Measurements from ENCODE around the gene PARD3.
"Not testable (repeated sequence)": the region's sequence is repeated elsewhere in the genome, so short reads cannot be mapped to it uniquely, and the experiment has no call there.

PARD3 gene

DNA sequence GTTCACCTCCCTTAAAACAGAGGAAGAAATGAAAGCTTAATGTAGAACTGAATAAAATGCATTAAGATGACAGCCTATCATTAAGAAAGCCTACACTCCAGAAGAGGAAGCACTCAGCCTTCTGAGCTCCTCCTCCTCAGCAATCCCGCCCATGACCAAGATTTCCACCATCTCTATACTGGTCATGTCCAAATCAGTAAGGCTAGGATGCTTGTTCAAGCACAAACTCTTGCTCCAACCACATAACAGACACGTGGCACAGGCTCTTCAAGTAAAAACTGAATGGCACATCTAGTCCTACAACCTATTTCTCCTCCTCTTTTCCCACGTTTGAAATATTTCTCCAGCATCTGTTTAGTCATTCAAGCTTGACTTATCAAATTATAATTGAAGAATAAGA lies 454.1 kb downstream of the PARD3 start:
- DNase-seq: no peak

DNA sequence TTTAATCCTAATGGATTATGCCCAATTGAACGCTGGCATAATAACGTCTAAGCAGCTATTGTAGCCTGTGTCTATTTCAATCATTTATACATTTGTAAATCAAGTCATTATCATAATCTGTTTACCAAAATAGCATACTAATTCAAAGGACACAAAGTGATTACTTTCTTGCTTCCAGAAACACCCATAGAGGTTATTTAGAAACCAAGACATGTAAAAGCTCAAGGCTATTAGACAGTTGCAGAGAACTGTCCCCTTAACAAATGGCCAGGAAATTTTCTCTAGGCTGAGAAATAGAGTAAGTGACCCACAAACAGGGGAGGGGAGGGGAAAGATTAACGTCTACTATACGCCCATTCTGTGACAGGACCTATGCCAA lies 455.7 kb downstream of the PARD3 start:
- DNase-seq: no peak

DNA sequence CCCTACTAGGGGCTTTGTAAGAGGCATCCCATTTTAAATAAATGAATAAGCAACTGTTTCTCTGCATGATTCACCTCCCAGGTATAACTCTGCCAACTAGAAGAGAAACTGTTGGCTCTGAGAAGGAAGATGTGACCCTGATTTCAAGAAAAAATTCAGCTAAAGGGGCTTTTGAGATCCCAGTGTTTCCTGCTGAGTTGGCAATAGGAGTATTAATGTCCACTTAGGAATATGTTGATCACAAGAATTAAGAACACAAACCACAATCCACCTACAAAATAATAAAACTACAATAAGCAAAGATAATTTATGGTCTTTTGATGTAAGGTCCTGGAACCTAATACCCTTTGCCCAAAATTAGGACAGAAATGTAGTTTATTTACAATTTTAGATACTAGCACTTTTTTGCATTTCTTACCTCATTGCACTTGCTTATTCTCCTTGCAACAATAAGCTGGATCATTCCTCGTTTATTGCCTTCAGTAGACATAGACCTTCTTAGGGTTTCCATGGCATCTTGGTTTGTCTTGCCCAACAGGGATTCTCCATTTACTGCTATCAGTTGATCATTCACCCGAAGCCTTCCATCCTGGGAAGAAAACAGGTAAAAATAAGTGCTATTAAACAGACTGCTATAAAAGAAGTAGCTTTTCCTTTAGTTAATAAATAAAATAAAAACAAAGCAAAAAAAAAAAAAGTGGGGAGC lies 456.2 kb downstream of the PARD3 start:
- DNase-seq: no peak

DNA sequence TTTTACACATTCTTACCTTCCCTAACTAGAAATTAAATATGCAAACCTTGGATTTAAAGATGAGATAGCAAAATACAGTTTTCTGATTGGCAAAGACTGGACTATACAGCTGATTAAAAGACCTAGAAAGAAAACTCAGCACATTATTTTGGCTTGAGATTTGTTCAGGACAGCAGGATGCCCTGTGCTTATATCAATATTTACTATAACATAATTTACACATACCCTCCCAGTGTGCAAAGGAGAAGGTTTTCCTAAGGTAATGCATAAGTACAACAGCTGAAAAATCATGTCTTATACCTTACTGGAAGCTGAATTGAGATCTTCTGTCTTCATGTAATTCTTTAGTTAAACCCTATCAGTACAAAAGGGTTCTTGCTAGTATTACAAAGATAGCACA lies 458.6 kb downstream of the PARD3 start:
- no peak for DNase-seq

DNA sequence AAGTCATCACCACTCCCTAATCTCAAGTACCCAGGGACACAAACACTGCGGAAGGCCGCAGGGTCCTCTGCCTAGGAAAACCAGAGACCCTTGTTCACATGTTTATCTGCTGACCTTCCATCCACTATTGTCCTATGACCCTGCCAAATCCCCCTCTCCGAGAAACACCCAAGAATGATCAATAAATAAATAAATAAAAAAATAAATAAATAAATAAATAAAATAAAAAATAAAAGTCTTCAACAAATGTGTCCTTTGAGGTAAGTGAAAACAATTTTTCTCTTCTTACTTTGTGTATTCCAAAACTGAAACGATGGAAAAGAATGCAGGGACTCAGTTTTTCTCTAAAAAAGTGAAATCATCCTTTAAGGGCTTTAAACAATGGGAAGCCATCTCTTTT lies 461.6 kb downstream of the PARD3 start:
- not testable (repeated sequence) for DNase-seq

DNA sequence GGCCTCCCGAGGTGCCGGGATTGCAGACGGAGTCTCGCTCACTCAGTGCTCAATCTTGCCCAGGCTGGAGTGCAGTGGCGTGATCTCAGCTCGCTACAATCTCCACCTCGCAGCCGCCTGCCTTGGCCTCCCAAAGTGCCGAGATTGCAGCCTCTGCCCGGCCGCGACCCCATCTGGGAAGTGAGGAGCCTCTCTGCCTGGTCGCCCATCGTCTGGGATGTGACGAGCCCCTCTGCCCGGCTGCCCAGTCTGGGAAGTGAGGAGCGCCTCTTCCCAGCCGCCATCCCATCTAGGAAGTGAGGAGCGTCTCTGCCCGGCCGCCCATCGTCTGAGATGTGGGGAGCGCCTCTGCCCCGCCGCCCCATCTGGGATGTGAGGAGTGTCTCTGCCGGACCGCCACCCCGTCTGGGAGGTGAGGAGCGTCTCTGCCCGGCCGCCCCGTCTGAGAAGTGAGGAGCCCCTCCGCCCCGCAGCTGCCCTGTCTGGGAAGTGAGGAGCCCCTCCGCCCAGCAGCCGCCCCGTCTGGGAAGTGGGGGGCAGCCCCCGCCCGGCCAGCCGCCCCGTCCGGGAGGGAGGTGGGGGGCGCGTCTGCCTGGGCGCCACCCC lies 462.4 kb downstream of the PARD3 start:
- not testable (repeated sequence) for DNase-seq

DNA sequence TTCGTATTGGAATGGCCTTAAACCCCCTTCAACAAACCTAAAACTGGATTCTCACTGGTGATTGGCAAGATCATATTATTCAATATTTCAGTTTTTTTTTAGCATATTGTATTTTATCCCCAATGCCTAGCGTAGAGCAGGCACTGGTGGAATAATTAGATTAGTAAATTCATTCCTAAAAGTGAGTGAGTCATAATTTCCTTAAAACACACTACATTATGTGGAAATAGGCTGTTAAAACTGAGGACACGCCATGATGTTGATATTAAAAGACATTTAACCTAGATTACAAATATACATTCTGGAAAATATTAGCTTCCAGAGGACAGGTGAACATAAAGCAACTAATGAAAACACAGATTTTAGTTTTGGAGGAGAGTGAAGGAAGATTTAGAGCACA lies 463.9 kb downstream of the PARD3 start:
- DNase-seq: no peak

DNA sequence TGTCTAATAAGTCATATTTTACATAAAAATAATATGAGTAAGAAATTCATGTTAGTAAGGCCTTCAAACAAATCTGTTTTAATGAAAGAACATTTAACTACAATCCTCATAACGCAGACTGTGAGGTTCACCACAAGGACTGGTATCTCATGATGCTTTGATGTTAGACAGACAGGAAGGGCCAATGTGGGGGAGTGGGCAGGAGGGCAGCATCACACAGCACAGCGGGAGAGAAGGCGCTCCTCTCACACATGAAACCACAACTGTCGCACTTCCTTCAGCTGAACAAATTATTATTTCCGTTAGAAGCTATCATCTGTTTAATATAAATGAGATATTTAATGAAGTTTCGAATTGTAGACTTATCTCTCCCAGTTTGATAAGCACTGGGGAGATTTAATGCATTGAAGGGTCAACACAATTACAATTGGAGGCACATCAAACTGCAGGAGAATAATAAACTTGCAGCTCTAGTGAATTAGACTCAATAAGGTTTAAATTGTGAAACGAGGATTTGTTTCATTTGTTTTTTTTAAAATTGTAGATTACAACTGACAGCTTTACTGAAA lies 466.1 kb downstream of the PARD3 start:
- DNase-seq: no peak

DNA sequence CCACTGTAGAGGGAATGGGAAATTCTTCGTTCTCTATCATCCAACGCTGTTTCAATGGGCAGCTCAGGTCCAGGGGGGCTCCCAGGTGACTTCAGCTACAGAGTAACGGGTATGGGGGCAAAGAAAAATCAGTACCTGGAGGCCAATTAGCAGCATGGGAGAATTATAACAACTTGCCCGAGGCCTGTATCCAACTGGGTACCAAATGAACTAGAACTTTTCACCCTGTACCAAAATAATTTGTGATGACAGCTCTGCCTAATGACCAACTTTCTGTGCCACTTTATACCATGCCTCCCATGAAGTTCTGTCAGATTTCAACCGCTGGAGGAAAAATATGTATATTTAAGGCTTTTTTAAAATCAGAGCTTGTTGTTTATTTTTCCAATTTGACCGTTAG lies 467.1 kb downstream of the PARD3 start:
- no peak for DNase-seq

DNA sequence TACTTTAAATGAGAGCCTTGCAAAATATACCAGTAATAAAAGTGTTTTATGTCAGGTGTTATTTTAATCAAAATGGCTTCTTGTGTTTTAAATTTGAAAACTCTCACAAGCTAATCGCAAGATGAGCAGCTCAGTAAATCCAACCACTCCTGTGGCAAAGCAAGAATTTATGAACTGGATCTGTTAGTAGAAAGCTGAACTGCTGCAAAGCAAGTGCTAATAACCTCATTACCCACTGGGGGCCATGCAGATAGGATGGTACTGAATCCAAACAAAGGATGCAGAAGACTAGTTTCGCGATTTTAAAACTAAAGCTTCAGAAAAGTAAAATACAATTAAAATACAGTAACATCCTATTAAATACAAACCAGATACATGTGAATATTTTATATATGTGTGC lies 468.0 kb downstream of the PARD3 start:
- no peak for DNase-seq

DNA sequence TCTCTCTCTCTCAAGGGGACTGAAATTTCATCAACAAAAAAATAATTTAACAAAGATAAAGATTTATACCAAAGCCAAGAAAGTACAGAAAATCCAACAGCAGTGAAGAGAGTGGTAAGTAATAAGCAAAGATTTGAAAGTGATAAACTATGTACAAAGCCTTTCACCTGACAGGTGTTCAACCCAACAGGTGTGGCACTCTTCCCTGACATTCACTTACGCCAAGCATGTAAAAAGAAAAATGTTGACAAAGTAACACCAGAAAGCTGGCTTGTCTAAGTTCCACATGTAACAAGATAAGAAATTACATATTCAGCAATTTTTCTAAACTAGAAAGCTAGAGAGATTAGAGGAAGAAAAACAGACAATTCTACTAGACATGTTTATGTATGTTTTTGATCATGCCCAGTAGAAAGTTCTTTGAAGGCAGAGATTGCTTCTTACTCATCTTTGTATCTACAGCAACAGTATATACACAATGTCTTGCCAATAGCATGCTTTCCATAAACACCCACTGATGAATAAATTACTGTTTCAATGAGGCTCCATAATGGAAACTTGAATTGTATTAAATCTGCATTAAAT lies 468.5 kb downstream of the PARD3 start:
- DNase-seq: no peak

DNA sequence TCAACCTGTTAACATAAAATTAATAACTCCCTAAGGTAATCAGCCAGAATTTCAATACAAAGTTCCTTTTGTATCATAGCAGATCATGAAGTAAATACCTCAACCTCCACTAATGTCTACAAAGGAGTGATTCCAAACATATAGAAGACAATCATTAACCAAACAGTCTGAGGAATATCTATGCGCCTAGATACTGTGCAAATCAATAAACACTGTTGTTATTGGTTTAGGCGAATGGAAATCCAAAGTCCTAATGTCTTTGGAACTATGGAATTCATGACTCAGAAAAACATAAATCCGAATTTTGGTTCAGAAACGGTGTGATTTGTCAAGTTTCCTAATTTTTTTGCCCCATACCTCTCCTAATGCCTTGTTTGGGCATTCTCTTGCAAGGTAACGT lies 469.7 kb downstream of the PARD3 start:
- no peak for DNase-seq

DNA sequence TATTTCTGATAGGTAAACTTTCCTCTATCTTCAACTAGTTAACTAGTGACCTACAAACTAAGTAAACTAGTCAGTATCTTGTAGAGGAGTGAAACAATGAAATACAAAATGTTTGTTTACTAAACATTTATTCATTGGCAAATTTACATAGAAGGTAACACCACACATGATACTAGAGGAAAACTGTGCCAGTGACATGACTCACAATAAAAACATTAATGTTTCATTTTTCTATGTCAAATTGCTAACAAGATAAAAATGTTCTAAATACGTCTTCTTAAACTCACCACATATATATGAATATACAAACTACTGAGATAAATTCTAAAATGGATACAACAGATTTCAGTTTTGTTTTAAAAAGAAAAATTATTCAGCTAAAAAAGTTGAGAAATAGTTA lies 471.3 kb downstream of the PARD3 start:
- DNase-seq: no peak

DNA sequence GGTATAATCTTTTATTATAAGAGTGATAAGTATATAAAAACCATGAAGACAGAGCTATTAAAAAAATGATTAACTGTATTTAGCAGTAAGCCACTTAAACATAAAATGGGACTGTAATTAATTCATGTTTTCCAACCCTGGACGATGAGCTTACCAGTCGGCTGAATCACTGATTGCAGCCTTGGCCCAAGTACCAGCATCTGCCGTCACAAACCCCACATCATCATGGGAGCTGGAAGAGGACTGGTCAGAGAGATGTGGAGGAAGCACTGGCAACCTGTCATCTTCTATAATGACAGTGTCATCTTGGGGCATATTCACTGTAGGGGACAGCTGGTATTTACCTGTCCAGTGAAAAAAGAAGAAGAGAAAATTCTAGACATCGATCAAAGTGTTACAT lies 473.6 kb downstream of the PARD3 start:
- DNase-seq: no peak

DNA sequence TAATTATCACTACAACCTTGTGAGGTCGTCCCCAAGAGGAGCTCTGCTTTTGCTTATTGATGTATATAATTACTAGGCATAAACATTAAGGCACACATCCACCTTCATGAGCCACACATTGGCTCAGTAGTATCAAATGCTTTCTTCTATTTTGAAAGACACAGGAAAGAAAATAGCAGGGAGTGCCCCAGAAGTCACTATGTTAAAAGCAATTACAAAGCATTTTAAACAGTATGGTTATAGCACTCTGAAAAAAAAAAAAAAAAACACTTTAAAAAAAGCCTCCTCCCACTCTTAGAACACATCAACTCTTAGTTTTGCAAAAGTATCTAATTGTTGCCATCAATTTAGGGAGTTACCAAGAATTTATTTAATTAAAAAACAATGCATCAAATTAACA lies 474.2 kb downstream of the PARD3 start:
- no peak for DNase-seq

DNA sequence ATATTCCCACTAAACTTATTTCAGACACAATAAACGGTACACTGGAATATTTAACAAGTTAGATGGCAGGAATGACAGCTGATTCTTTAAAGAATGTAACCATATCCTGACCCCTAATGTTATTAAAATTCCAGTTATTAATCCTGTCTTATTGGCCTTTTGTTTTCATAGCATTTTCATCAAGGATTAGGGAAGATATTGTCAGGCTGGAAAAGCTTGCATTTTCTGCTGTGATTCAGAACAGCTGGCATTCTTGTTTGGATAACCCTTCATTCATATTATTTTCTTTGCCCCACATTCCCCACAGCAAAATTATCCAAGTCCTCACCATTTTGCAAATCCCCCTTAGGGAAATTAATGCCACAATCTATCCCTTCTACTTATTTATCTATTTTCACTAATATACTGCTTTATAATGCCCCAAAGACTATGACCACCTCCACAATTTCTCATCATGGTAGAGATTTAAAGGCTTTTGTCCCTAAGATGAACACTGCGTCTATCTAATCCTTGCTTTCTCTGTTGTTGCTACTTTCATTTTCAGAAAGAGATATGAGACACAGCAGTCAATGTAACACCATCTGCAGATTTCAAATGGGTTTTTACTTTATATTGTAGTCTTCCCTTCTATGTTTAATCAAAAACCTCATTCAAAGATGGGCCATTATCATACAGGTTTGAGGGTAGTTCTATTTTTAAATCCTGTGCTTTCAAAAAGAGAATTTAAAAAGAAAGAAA lies 475.1 kb downstream of the PARD3 start:
- DNase-seq: no peak

DNA sequence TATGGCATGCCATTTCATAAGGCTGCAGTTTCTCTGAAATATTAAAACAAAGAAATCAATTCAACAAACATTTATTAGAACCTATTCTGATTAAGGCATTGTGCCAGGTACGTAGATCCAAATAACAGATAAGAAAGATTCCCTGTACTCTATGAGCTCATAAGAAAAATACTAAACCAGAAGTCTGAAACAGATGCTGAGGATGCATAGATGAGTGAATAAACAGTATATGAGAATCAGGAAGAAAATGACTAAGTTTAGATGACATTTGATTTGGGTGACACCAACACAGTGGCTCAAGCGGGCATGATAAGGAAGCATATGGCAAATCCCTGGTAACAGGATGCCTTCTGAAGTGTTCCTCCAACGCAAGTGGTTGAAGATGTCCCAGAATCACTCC lies 477.2 kb downstream of the PARD3 start:
- DNase-seq: no peak

DNA sequence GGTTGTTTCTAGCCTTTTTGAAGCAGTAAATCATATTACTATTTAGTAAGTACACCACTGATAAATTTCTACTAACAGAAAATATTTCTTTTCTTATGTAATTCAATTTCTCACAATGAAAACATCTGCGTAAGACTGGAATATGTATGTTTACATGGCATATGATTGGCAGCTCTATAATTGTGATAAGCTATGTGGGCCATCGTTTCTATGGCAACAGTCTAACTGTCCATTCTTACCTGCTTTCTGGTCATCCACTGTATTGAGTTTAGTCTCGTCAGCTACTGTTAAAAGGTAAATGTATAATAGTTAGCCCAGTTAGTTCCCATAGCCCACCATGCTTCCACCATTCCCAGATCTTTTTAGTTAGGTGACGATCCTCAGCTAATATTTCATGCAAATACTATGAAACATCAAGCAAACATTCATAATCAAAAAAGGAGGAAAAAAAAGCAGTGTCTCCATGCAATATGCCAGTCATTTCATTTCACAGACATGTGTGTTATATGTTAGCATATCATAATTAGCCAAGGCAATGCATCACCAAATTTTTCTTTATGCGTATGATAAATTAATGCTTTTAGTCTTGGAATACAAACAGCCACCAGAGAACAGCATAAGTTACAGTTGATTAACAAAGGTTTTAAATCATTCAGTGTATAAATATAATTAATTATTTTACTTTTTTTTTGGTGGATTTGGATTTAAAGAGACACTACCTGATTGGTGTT lies 479.0 kb downstream of the PARD3 start:
- no peak for DNase-seq

DNA sequence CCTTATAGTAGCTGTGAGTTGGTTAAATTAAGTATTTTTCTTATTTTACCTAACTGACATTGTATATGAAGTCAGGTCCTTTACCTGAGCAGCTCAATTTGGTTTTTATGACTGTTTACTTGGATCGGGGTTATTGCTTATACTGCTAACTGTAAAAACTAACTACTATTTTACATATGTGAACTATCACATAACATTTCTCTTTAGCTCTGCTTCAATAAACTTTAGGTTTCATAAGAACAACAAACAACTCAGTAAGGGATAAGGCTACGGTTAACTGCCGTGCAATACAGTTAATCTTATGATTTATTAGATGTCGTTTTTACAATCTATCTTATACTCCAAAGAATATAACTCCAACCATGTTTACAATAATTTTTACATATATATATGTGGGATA lies 480.2 kb downstream of the PARD3 start:
- DNase-seq: no peak

DNA sequence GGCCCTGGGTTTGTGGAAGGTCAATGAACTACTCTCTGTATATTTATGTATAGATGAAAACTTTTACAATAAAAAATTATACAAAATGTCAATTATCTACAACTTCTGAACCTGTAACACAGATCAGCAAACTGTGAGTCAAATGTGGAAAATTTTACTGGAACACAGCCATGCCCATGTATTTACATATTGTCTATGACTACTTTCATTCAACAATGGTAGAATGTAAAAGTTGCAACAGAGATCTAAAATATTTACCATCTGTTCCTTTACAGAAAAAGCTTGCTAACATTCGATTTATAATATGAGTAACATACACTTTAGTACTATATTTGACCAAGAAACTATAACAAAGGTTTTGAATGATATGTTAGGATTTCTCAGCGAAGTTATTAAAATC lies 481.6 kb downstream of the PARD3 start:
- no peak for DNase-seq

DNA sequence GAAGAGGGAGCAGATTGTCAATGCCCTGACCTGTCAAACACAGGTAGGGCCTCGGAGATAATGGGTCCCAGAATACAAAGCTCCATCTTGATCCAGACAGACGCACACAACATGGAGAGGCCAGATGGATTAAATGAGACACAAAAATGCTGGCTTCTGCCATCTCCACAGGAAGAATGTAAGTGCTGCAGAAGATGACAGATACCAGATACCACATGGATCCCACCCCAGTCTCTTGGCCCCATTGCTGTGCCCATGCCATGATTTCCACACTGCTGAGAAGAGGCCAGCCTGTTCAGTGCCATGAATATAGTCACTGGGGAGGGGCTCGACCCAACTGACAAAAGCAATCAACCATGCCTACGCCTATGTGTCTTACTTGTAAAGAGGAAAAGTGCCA lies 487.9 kb downstream of the PARD3 start:
- no peak for DNase-seq

DNA sequence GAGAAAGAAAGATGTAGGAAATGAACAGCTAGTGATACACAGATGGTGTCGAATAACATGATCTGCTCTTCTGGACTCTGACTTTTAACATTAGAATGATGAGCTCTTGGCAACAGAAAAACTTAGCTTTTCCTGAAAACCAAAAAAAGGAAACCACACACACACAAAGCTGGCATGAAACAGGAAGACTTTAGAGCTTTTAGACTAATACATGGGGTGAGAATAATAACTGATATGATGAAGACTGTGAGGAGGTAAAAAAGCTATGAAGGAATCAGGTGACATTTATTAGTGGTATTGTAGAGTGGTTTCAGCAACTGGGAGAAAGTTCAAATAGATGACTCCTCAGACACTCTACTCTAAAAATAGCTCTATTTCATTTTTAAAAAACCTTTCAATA lies 491.9 kb downstream of the PARD3 start:
- DNase-seq: no peak

DNA sequence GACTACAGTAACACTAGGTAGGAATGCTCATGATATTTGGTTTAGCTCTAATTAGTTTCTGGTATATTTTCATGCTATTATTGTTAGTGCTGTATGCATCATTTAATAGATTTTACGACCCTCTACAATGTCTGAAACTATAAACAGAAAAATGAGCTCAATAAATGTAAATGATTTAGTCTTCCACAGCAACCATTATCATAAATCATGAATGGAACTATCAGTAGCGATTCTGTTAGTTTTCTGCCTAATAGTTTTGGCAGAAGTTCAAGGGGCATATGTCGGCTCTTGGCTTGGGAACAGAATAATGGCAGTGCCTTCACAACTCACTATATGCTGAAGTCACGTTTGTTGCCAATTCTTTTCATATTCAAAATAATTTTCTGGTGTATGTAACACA lies 494.8 kb downstream of the PARD3 start:
- DNase-seq: no peak
